Activated CD4-positive, alpha-beta memory T cell treated with anti-CD3 and anti-CD28 coated beads, Interleukin-2, amount 10 ng/mL, durations not matched to agents 7 days and 5 days (primary cell): ENCODE results near the gene CASK. TPM values are rescaled to one million over a fixed set of nuclear protein-coding genes. Genes with fewer than 3 reads are reported as not detected.

Source experiments
- CTCF ChIA-PET: fragments of 350-600 bp; sonication (Branson Sonifier 250); formaldehyde crosslinking; loops from one replicate; lab custom pipeline; 2021; ENCODE audit warnings: antibody characterized with exemption, inconsistent platforms; lab: Charles Lee
- POLR2A ChIA-PET: fragments of 350-600 bp; sonication (Branson Sonifier 250); formaldehyde crosslinking; loops from one replicate; lab custom pipeline; 2021; ENCODE audit warnings: antibody characterized with exemption; lab: Charles Lee
- DNase-seq: peaks from one replicate; pipeline ENCODE4 v3.0.0-alpha.2; 2020
- H3K27ac Mint-ChIP-seq: one replicate; pipeline ENCODE4 v1.8.0; 2021; ENCODE audit warnings: mild to moderate bottlenecking, mixed read lengths
- H3K27me3 Mint-ChIP-seq: one replicate; pipeline ENCODE4 v1.8.0; 2021; ENCODE audit warnings: mixed read lengths
- H3K36me3 Mint-ChIP-seq: one replicate; pipeline ENCODE4 v1.8.0; 2021; ENCODE audit warnings: low read depth, mixed read lengths
- H3K4me1 Mint-ChIP-seq: one replicate; pipeline ENCODE4 v1.8.0; 2021; ENCODE audit warnings: mixed read lengths
- H3K4me3 Mint-ChIP-seq: one replicate; pipeline ENCODE4 v1.8.0; 2021; ENCODE audit warnings: mild to moderate bottlenecking, mixed read lengths
- H3K9me3 Mint-ChIP-seq: one replicate; pipeline ENCODE4 v1.8.0; 2021; ENCODE audit warnings: mixed read lengths
- total RNA-seq, 2 experiments: library from RNA; stranded (reverse); gene quantifications; one replicate each; pipeline ENCODE4 v1.2.3, GENCODE V29; 2021

Gene CASK
- total RNA-seq, 2 experiments from 2014 or later, result 30.1 to 32.7 TPM

DNA sequence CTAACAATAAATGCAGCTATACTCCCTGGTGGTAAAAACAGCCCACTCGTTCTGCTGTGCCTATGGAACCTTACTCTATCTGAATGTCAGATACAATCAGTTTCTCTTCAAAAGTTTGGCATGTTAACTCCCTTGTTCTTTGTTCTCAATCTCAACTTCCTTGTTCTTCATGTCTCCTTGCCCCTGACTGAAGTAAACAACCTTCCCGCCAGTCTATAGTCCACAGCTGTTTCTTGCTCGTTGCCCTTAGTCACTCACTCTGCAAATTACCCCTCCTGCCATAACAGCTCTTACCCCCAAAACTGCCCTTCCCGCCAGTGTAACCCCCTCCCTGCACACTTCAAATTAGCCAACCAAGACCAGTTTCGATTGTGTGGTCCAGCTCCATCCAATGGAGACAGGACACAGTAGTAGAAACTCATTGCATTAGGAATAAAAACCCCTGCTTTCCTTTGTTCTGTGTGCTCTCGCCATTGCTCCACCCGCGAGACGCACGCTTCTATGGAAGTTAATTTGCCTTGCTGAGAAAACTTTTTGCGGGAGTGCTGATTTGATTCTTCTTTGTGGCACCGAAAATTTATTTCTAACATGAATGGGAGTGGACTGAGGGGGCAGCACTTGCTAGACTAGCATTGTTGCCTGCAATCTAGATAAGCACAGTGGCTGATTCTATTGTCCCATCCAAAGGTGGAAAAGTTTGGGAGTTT lies 206.4 kb downstream of the CASK start:
- ChIA-PET CTCF (no interaction called here), POLR2A (no interaction called here)
- Mint-ChIP-seq H3K4me3 (no peak overlapping the region), H3K27ac (no peak overlapping the region), H3K9me3 (peaks cover 13% of the 10 kb centered on the region), H3K36me3 (peaks cover 45% of the 10 kb centered on the region), H3K27me3 (no peaks in the 10 kb centered on the region), H3K4me1 (peaks cover 40% of the 10 kb centered on the region)
- DNase-seq, result no peak

DNA sequence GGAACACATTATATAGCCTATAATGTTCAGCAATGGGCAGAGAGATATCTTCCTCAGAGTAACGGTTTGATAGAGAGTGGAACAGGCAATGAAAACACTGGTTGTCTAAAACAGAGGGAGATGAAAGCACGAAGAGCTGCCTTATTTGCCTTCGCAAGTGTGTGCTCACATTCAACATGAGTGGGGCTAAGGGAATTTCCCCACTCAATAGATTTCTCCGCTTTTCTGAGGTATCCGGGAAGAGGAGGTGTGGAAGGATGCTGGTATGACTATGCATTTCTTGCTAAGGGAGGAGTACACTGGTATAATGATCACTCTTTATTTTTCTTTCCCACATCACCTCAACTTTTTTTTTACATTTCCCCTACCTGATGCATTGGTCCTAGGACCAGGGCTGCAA lies 207.1 kb downstream of the CASK start:
- POLR2A ChIA-PET, result no interaction called here
- Mint-ChIP-seq H3K4me3 (no peak overlapping the region), H3K36me3 (peaks cover 45% of the 10 kb centered on the region), H3K9me3 (peaks cover 13% of the 10 kb centered on the region), H3K27me3 (no peaks in the 10 kb centered on the region), H3K4me1 (peaks cover 35% of the 10 kb centered on the region), H3K27ac (no peak overlapping the region)
- no peak for DNase-seq
- CTCF ChIA-PET, result no interaction called here

DNA sequence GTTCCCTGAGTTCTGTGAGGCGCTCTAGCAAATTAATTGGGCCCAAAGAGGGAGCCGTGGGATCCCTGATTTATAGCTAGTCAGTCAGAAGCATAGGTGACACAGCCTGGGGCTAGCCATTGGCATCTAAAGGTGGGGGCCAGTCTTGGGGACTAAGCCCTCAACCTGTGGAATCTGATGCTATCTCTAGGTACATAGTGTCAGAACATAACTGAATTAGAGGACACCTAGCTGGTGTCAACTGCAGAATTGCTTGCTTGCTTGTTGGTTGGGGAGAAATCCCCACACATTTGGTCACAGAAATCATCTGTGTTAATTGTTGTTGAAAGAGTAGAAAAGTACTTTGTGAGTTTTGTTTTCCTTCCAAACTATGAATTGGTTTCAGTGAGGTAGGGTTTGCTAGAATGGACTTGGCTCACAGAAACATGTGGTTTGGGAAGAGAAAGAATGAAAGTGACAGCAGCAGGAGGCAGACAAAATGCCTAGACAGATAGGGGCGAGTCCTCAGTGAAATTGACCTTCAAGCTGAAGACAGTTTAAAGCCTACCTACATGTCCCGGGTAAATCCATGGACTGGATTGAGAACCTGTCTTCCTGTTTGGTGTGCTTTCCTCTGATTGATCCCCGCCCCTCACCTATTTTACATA lies 212.2 kb downstream of the CASK start:
- ChIA-PET CTCF (no interaction called here), POLR2A (no interaction called here)
- peaks cover 10% of the 10 kb centered on the region for H3K4me1 Mint-ChIP-seq
- no peaks in the 10 kb centered on the region for H3K9me3 Mint-ChIP-seq
- peaks cover 17% of the 10 kb centered on the region for H3K36me3 Mint-ChIP-seq
- H3K4me3 Mint-ChIP-seq, result no peak overlapping the region
- no peak overlapping the region for H3K27ac Mint-ChIP-seq
- DNase-seq, result no peak
- no peaks in the 10 kb centered on the region for H3K27me3 Mint-ChIP-seq

DNA sequence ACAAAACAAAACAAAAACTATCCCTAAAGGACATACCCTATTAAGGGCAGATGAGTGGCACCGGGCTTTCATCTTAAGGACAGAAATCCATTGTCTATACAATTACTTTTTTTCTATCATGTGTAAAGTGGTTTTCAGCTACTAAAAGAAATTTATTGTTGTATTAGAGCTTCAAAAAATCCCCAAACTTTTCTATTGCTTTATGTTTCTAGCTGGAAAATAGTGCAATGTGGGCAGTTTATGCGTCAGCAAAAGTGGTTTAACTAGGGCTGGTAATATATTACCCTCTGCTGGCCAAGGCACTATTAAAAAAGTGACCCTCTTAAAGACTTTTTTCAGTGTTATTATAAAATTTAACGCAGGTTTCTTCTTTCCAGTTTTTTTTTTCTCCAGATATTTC lies 214.9 kb downstream of the CASK start:
- ChIA-PET POLR2A (interaction anchor here (1.5 kb wide), 1 partner anchor 12 kb away, joined by 4 read pairs; no protein-coding TSS in a partner anchor), CTCF (interaction anchor here (0.6 kb wide), 1 partner anchor 251 kb away, joined by 3 read pairs; no protein-coding TSS in a partner anchor)
- Mint-ChIP-seq H3K9me3 (no peaks in the 10 kb centered on the region), H3K27me3 (no peaks in the 10 kb centered on the region), H3K36me3 (peaks cover 14% of the 10 kb centered on the region), H3K27ac (no peak overlapping the region), H3K4me3 (no peak overlapping the region), H3K4me1 (peaks cover 30% of the 10 kb centered on the region)
- DNase-seq, result no peak

DNA sequence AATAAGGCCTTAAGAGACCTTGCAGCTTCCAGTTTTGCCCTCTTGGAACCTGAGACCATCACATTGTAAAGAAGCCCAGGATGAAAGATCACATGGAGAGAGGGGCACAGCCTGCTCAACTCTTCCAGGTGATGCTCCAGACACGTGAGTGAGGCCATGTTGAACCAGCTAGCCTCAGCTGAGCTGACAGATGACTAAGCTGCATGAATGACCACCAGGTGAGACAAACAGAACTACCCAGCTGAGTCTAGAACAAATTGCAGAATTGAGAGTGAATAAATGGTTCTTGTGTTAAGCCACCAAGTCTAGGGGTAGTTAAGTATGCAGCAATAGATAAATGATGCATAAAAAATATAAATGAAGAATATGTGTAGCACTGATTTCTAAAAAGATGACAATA lies 216.1 kb downstream of the CASK start:
- Mint-ChIP-seq H3K36me3 (peaks cover 12% of the 10 kb centered on the region), H3K4me1 (peaks cover 34% of the 10 kb centered on the region), H3K27me3 (no peaks in the 10 kb centered on the region), H3K27ac (no peak overlapping the region), H3K9me3 (no peaks in the 10 kb centered on the region), H3K4me3 (no peak overlapping the region)
- CTCF ChIA-PET, result no interaction called here
- no peak for DNase-seq
- POLR2A ChIA-PET, result no interaction called here

DNA sequence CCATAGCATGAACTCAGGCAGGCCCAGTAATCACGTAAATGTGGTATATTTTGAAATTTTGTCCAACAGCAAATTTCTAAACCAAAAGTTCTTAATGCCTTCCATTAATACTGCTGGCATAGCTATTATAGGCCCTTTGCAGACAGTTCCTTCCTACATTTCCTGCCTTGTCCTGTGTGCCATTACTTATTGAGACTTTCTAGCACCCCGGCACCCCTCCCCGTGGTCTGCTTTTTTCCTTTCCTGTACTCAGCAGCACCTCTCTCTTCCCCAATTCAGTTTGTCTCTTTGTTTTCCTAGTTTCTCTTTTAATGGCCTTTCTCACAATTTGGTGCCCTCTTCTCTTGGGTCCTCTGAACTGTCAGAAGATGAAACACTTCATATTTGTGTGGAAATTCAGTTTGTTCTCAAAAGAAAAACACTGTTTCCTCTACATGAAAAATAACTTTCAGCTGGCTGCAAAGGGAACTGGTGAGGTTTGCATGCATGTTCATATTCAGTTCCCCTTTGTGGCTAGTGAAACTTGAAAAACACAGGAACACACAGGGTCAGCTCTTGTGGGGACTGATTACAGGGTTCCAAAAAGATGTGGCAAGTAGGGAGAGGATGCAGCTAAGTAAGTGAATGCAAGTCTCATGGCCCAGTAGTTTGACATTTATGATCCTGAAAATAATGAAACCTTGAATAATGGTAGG lies 217.5 kb downstream of the CASK start:
- Mint-ChIP-seq H3K4me1 (peaks cover 32% of the 10 kb centered on the region), H3K4me3 (no peak overlapping the region), H3K27me3 (no peaks in the 10 kb centered on the region), H3K27ac (peak overlapping the region; percentile 53), H3K36me3 (peaks cover 14% of the 10 kb centered on the region), H3K9me3 (no peaks in the 10 kb centered on the region)
- ChIA-PET CTCF (no interaction called here), POLR2A (no interaction called here)
- no peak for DNase-seq

DNA sequence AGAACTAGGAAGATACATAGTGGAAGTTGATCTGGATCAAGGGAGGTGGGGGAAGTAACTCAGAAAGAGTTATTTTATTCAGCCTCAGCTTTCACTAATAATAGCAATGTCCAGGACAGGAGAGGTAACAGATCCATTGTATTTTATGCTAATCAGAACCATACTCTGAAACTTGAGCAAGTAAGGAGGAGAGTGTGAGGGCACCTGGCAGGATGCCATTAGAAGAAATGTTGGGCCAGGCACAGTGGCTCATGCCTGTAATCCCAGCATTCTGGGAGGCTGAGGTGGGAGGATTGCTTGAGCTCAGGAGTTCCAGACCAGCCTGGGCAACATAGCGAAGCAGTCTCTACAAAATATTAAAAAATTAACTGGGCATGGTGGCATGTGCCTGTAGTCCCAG lies 218.3 kb downstream of the CASK start:
- Mint-ChIP-seq H3K27ac (no peak overlapping the region), H3K4me3 (no peak overlapping the region), H3K9me3 (no peaks in the 10 kb centered on the region), H3K4me1 (peaks cover 34% of the 10 kb centered on the region), H3K27me3 (no peaks in the 10 kb centered on the region), H3K36me3 (peaks cover 14% of the 10 kb centered on the region)
- ChIA-PET POLR2A (no interaction called here), CTCF (no interaction called here)
- no peak for DNase-seq

DNA sequence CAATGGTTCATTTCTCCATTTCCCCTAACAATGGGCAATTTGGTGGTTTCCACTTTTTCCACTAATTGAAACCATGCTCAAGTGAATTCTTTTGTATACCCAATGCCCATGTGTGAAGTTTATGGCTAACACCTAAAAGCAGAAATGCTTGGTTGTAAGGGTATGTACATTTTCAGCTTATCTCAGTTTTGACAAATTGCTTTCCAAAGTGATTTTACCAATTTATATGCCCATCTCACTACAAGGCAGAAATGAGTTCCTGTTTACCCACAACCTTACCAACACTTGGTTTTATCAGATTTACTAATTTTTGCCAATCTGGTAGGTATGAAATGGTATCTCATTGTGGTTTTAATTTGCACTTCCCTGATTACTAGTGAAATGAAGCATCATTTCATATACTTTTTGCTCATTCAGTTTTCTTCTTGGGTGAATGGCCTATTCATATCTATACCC lies 219.8 kb downstream of the CASK start:
- Mint-ChIP-seq H3K9me3 (no peaks in the 10 kb centered on the region), H3K27ac (no peak overlapping the region), H3K36me3 (peaks cover 14% of the 10 kb centered on the region), H3K4me3 (no peak overlapping the region), H3K27me3 (no peaks in the 10 kb centered on the region), H3K4me1 (peaks cover 37% of the 10 kb centered on the region)
- ChIA-PET CTCF (no interaction called here), POLR2A (no interaction called here)
- DNase-seq, result no peak

DNA sequence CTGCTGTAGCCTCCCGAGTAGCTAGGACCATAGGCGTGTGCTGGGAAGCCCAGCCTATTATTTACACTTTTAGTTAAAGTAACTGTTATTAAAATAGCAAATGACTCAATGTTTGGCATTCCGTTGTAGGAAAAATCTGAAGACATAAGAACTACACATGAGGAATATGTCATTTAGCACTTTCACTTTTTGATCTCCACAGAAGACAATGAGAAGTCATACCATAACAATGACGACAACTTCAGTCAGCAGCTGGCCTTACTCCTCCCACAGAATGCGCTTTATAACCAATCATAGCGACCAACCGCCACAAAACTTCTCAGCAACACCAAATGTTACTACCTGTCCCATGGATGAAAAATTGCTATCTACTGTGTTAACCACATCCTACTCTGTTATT lies 227.9 kb downstream of the CASK start:
- CTCF ChIA-PET, result no interaction called here
- Mint-ChIP-seq H3K27me3 (no peaks in the 10 kb centered on the region), H3K27ac (no peak overlapping the region), H3K9me3 (peaks cover 2% of the 10 kb centered on the region), H3K4me1 (peaks cover 34% of the 10 kb centered on the region), H3K4me3 (no peak overlapping the region), H3K36me3 (peaks cover 16% of the 10 kb centered on the region)
- POLR2A ChIA-PET, result interaction anchor here (1.3 kb wide), 1 partner anchor 25 kb away, joined by 3 read pairs; no protein-coding TSS in a partner anchor
- DNase-seq, result peak; percentile 34

DNA sequence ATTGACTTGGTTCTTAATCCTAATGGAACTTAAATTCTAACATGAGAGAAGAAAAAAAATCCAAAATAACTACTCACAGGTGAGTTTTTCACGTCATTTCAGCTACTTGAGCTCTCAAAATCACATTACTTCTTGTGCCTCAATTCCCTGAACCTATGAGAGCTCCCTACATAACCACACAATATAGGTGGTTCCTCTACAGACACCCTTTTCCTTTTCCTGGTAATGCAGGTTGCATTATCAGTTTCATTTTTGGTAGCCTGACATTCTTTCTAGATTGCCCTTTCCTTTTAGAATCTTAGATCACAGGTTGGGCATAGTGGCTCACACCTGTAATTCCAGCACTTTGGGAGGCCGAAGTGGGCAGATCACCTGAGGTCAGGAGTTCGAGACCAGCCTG lies 230.3 kb downstream of the CASK start:
- no peaks in the 10 kb centered on the region for H3K27me3 Mint-ChIP-seq
- ChIA-PET CTCF (no interaction called here), POLR2A (interaction anchor here (1.3 kb wide), 1 partner anchor 27 kb away, joined by 4 read pairs; no protein-coding TSS in a partner anchor)
- peaks cover 41% of the 10 kb centered on the region for H3K4me1 Mint-ChIP-seq
- no peak for DNase-seq
- H3K36me3 Mint-ChIP-seq, result peaks cover 16% of the 10 kb centered on the region
- peak overlapping the region; percentile 21 for H3K27ac Mint-ChIP-seq
- H3K4me3 Mint-ChIP-seq, result no peak overlapping the region
- peaks cover 2% of the 10 kb centered on the region for H3K9me3 Mint-ChIP-seq

DNA sequence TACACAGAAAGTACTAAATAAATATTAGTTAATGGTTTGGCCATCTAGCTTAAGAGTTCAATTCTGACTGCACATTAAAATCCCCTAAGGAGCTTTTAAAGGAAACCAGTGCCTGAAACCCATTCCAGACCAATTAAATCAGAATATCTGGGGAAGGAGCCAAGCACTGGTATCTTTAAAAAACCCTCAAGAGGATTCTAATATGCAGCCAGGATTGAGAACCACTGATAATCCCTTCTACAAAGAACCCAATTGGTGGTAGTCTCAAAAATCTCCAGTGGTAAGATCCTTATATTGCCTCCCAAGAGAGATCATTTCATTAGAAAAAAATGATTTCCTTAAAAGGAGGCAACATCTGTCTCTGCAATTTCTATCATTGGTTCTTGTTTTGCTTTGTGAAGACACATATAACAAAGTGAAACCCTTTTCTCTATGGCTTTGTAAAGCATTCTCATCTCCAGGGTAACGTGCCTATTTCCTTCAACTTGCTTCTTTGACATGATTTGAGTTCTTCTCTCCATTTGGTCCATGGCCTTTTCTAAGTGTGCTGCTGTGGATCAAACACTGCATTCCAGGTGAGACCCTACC lies 231.1 kb downstream of the CASK start:
- Mint-ChIP-seq H3K27ac (no peak overlapping the region), H3K27me3 (no peaks in the 10 kb centered on the region), H3K4me3 (no peak overlapping the region), H3K4me1 (peaks cover 44% of the 10 kb centered on the region), H3K9me3 (peaks cover 2% of the 10 kb centered on the region), H3K36me3 (peaks cover 15% of the 10 kb centered on the region)
- CTCF ChIA-PET, result no interaction called here
- DNase-seq, result no peak
- POLR2A ChIA-PET, result interaction anchor here (1.3 kb wide), 1 partner anchor 28 kb away, joined by 4 read pairs; no protein-coding TSS in a partner anchor

DNA sequence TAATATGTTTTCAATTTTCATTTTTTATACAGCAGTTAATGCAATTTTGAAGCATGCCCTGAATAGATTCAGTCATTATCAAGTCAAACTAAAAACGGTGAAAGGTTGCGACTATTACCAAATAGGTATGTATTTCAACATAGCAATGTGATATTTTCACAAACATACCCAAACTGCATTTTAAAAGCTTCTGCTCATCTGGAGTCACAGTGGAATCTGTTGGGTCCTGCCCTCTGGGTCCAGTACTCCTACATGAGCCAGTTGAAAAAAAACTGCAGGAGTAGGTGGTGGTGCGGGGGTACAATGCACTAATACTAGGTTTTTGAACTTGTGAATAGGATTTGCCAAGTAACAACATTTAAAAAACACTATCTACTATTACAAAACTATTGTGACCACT lies 233.6 kb downstream of the CASK start:
- CTCF ChIA-PET, result no interaction called here
- DNase-seq, result no peak
- Mint-ChIP-seq H3K4me1 (peaks cover 42% of the 10 kb centered on the region), H3K4me3 (no peak overlapping the region), H3K27ac (no peak overlapping the region), H3K27me3 (no peaks in the 10 kb centered on the region), H3K9me3 (no peaks in the 10 kb centered on the region), H3K36me3 (peaks cover 9% of the 10 kb centered on the region)
- POLR2A ChIA-PET, result no interaction called here

DNA sequence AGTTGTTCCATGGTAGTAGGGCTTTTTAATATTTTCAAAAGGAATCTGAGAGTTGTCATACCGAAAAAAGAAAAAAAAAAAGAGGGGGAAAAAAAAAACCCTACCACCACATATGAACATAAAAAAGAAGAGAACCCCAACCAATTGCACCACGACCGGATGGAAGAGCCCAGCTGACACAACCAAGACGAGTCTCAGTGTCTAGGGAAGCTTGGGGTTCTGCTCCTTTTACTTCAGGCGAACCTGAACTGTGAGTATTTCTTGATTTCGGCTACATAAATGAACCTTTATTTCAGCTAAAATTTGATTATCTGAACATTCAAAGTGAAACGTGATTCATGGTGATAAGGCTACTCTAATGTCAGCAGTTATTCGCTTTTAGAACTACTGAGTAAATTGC lies 234.5 kb downstream of the CASK start, which contains the start of gene GPR34:
TSS of gene GPR34 (plus strand) at position 139 of the 400 bp plus-strand sequence. CDS start 6,661 bp downstream, outside the sequence.
- H3K27me3 Mint-ChIP-seq, result no peaks in the 10 kb centered on the region

More for the DNA sequence above, 234.5 kb downstream of the CASK start, which contains the start of gene GPR34:
- H3K9me3 Mint-ChIP-seq, result no peaks in the 10 kb centered on the region
- peaks cover 6% of the 10 kb centered on the region for H3K36me3 Mint-ChIP-seq
- ChIA-PET POLR2A (interaction anchor here (0.6 kb wide), 1 partner anchor 82 kb away, joined by 3 read pairs; no protein-coding TSS in a partner anchor), CTCF (no interaction called here)
- H3K4me3 Mint-ChIP-seq, result no peak within 1 kb of the TSS
- DNase-seq, result peak; percentile 18
- peaks cover 36% of the 10 kb centered on the region for H3K4me1 Mint-ChIP-seq
- no peak within 1 kb of the TSS for H3K27ac Mint-ChIP-seq
